ENCODE results near the gene ING3.
A peak's percentile ranks its signal among the peaks of the same experiment; 100 is the strongest.

The ING3 gene

DNA sequence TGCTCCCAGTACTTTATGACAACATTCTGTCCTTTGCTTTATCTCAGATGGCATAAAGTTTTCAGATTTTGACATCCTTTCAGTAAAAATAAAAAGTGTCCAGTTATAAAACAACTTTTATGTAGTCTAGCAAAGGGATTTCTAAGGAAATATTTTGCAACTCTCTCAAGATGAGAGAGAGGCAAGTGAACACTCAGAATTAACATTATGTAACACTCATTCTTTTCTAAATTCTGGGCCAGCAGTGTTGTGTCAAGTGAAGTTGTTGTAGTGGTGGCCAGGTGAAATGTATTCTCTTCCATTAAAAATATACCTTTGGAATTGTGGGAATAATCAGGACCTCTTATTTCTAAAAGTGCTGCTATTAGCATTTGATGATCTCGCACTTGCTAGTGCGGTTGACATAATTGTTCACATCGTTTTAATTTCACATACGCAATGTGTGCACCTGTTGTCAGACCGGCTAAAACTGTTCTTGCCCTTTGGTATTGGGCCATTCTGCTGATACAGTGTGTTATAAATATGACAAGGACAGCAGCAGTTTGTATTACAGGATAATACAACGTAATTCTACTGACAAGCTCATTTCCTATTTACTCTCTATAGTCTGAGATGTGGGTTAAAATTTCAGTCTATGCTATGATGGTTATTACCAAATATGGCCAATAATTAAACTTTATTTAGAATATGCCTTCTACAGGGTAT is 61.7 kb downstream of the ING3 start:
- TF ChIP-seq, protein P1, sequence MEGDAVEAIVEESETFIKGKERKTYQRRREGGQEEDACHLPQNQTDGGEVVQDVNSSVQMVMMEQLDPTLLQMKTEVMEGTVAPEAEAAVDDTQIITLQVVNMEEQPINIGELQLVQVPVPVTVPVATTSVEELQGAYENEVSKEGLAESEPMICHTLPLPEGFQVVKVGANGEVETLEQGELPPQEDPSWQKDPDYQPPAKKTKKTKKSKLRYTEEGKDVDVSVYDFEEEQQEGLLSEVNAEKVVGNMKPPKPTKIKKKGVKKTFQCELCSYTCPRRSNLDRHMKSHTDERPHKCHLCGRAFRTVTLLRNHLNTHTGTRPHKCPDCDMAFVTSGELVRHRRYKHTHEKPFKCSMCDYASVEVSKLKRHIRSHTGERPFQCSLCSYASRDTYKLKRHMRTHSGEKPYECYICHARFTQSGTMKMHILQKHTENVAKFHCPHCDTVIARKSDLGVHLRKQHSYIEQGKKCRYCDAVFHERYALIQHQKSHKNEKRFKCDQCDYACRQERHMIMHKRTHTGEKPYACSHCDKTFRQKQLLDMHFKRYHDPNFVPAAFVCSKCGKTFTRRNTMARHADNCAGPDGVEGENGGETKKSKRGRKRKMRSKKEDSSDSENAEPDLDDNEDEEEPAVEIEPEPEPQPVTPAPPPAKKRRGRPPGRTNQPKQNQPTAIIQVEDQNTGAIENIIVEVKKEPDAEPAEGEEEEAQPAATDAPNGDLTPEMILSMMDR (IDR thresholded peaks at IDR 0.05; ENCODE audit: low read depth, low read length) = no peak
- in situ Hi-C loops (cut with HindIII; ENCODE audit: low sequenced_read_pairs) = no loop called here
- H3K4me3 ChIP-seq (ENCODE audit: low read depth, low read length) = no peak overlapping the region
- DNase-seq (ENCODE audit: low read depth, low spot score) = no peak

DNA sequence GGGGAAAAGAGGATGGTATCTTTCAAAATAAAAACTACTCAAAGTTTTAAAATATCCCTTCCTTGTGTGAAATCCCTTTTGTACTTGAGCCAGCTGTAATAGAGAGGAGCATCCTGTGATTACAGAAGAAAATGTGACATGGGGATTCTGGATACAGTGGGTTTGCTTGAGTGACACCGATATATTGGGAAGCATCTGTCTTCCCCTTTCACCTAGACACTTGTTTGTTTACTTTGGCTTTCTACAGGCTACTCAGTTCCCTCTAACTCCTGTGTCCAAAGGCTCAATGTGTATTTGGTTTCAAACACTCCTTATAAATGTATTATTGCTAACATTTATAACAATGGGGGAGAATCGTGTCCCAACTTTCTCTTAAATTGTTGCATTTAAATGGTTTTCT is 62.3 kb downstream of the ING3 start:
- DNase-seq (ENCODE audit: low read depth, low spot score) = no peak
- in situ Hi-C loops (cut with HindIII; ENCODE audit: low sequenced_read_pairs) = no loop called here
- no peak overlapping the region for H3K4me3 ChIP-seq (ENCODE audit: low read depth, low read length)
- TF ChIP-seq, protein P1 (IDR thresholded peaks at IDR 0.05; ENCODE audit: low read depth, low read length) = no peak

DNA sequence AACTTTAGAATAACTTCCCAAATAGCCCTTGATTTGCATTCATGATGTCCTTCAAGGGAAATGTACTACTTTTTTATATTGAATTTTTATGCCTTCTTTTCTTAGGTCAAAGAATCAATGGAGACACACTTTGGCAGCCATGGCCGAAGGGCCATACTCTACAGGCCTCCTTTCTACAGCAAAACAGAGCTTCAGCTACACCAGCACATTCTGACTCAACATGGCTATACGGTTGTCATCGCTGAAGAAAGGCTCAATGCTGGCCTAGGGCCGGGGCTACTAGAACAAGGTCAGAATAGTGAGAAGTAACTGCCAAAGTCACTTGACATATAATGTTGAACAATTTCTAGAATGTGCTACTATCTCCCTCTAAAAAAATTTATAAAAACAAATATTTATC is 65.0 kb downstream of the ING3 start:
- TF ChIP-seq, protein P1 (IDR thresholded peaks at IDR 0.05; ENCODE audit: low read depth, low read length) = no peak
- H3K4me3 ChIP-seq (ENCODE audit: low read depth, low read length) = no peak overlapping the region
- in situ Hi-C loops (cut with HindIII; ENCODE audit: low sequenced_read_pairs) = no loop called here
- no peak for DNase-seq (ENCODE audit: low read depth, low spot score)

DNA sequence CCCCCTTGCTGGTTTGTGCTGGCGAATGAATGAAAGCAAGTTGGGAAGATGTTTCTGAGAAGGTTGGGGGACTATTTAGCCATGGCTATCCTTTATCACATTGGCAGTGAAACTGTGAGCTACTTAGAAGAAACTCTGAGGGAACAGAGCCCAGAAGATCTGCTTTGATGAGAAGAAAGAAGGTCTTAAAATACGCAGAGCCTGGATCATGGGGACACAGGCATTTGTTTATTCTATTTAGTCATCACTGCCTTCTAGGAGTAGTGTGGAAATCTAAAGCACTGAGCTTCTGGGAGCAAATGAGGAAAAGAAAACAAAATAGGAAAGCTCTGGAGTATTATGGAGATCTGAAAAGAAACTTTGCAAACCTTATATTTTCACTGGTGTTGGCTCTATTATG is 66.4 kb downstream of the ING3 start:
- DNase-seq (ENCODE audit: low read depth, low spot score) = peak; percentile 80
- in situ Hi-C loops (cut with HindIII; ENCODE audit: low sequenced_read_pairs) = no loop called here
- H3K4me3 ChIP-seq (ENCODE audit: low read depth, low read length) = no peak overlapping the region
- TF ChIP-seq, protein P1 (IDR thresholded peaks at IDR 0.05; ENCODE audit: low read depth, low read length) = no peak

DNA sequence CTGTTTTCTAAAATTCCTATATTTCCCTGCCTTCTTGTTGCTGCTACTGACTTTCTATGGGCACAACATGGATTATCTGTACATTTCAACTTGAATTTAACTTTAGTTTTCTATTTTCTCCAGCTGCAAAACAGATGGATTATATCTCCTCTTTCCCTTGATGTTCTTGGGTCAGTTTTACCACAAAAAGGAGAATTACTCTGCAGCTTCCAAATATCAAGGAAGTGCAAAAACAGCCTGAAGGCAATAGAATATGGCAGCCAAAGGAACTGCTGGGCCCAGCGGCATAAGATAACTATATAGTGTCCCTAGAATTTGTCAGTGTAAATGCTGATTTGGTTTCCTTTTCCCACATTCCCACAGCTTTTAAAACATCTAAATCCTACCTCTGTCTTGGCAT is 67.0 kb downstream of the ING3 start:
- TF ChIP-seq, protein P1 (IDR thresholded peaks at IDR 0.05; ENCODE audit: low read depth, low read length) = no peak
- DNase-seq (ENCODE audit: low read depth, low spot score) = no peak
- no peak overlapping the region for H3K4me3 ChIP-seq (ENCODE audit: low read depth, low read length)
- in situ Hi-C loops (cut with HindIII; ENCODE audit: low sequenced_read_pairs) = no loop called here

DNA sequence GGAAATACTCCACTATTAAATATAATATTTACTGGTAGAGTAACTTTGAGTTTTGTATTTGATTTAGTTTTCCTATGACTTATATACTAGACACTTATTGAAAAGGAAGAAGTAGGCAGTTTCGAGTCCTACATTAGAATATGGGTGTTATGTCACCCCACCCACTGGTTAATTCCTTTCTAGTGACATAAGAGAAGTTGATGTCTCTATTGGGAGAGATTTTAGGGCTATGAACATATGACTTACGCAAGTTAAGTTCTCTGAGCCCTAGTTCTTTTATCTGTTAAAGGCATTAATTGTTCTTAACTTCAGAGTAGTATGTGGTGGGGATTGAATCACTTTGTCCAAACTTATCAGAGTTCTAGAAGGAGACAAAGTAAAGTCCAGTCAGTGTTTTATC is 68.4 kb downstream of the ING3 start:
- H3K4me3 ChIP-seq (ENCODE audit: low read depth, low read length) = no peak overlapping the region
- TF ChIP-seq, protein P1 (IDR thresholded peaks at IDR 0.05; ENCODE audit: low read depth, low read length) = no peak
- DNase-seq (ENCODE audit: low read depth, low spot score) = peak; percentile 50
- in situ Hi-C loops (cut with HindIII; ENCODE audit: low sequenced_read_pairs) = no loop called here

Measured in astrocyte of the spinal cord (primary cell).